Measurements from ENCODE around the gene CYP2A13.
"Not testable (repeated sequence)": the region's sequence is repeated elsewhere in the genome, so short reads cannot be mapped to it uniquely, and the experiment has no call there.

Gene CYP2A13

GRCh38 chr19:41088151-41088550 lies at the start of gene CYP2A13:
TSS of gene CYP2A13 (plus strand) at chr19:41088451. CDS start at chr19:41088472, 21 bp downstream.
- no peak for TF ChIP-seq CTCF (IDR thresholded peaks at IDR 0.05; ENCODE audit: low read depth, low read length, missing control alignments)
- DNase-seq (ENCODE audit: extremely low read depth, low read depth): no peak
- no peak within 1 kb of the TSS for H3K4me3 ChIP-seq (replicated peaks; ENCODE audit: low read depth, low read length)

GRCh38 chr19:41039806-41040205 lies 48.4 kb upstream of the CYP2A13 start:
- no peak overlapping the region for H3K4me3 ChIP-seq (replicated peaks; ENCODE audit: low read depth, low read length)
- no peak for TF ChIP-seq CTCF (IDR thresholded peaks at IDR 0.05; ENCODE audit: low read depth, low read length, missing control alignments)
- no peak for DNase-seq (ENCODE audit: extremely low read depth, low read depth)

- H3K4me3 ChIP-seq (replicated peaks; ENCODE audit: low read depth, low read length); DNase-seq (ENCODE audit: extremely low read depth, low read depth): not testable (repeated sequence)
These were observed 43.2 kb upstream of the CYP2A13 start for GRCh38 chr19:41045095-41045494.

GRCh38 chr19:41050426-41050825 lies 37.8 kb upstream of the CYP2A13 start:
- TF ChIP-seq CTCF (IDR thresholded peaks at IDR 0.05; ENCODE audit: low read depth, low read length, missing control alignments): no peak
- H3K4me3 ChIP-seq (replicated peaks; ENCODE audit: low read depth, low read length): no peak overlapping the region
- DNase-seq (ENCODE audit: extremely low read depth, low read depth): no peak

- not testable (repeated sequence) for H3K4me3 ChIP-seq (replicated peaks; ENCODE audit: low read depth, low read length); DNase-seq (ENCODE audit: extremely low read depth, low read depth)
These were observed 36.1 kb upstream of the CYP2A13 start for GRCh38 chr19:41052162-41052561.

- not testable (repeated sequence) for H3K4me3 ChIP-seq (replicated peaks; ENCODE audit: low read depth, low read length); DNase-seq (ENCODE audit: extremely low read depth, low read depth)
These were observed 34.9 kb upstream of the CYP2A13 start for GRCh38 chr19:41053331-41053730.

GRCh38 chr19:41064974-41065569 lies 23.2 kb upstream of the CYP2A13 start:
- no peak for TF ChIP-seq CTCF (IDR thresholded peaks at IDR 0.05; ENCODE audit: low read depth, low read length, missing control alignments)
- no peak overlapping the region for H3K4me3 ChIP-seq (replicated peaks; ENCODE audit: low read depth, low read length)
- peak; percentile 16 for DNase-seq (ENCODE audit: extremely low read depth, low read depth)

- no peak for DNase-seq (ENCODE audit: extremely low read depth, low read depth)
- H3K4me3 ChIP-seq (replicated peaks; ENCODE audit: low read depth, low read length): no peak overlapping the region
- no peak for TF ChIP-seq CTCF (IDR thresholded peaks at IDR 0.05; ENCODE audit: low read depth, low read length, missing control alignments)
These were observed 12.0 kb upstream of the CYP2A13 start for GRCh38 chr19:41076286-41076685.
